ENCODE results near the gene TRIB2. TPM values are rescaled to one million over a fixed set of nuclear protein-coding genes. Genes with fewer than 3 reads are reported as not detected.

Gene TRIB2
- total and polyA plus RNA-seq, 9 of the 15 experiments (the other 6 are each of a cell fraction or from before 2014, with no cell fraction given): 9.0 to 39.0 (median 26.3) TPM

DNA sequence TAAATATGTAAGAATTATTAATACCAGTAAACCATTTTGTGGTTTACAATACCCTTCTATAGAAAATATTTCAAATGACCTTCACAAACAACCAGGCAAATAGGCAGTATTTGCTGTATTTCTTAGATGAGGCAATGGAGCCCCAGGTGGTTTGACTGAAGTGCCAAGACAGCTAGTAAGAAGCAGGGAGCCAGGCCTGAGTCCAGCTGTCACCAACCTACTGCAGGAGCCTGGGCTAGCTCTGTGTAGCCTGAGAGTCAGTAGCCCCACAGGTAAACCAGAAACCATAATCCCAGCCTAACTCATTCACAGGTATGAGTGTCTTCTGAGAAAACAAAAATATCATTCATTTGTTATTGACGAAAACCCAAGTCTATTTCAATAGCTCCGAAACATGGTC lies 45.6 kb downstream of the TRIB2 start (continued):
- TF ChIP-seq ESRRA (IDR thresholded peaks at IDR 0.05; ENCODE audit: borderline replicate concordance, low read depth) (no peak), TBP (optimal IDR thresholded peaks at IDR 0.05; ENCODE audit: low read depth, low read length) (no peak), YY1 (IDR thresholded peaks at IDR 0.05; ENCODE audit: borderline replicate concordance in 1 of 3, control insufficient read depth in 1 of 3, extremely low read depth in 1 of 3, insufficient read depth in 3 of 3, insufficient read length in 1 of 3, insufficient replicate concordance in 2 of 3, low read depth in 1 of 3, low read length in 2 of 3) (no peak)
- TF ChIP-seq, protein P1, sequence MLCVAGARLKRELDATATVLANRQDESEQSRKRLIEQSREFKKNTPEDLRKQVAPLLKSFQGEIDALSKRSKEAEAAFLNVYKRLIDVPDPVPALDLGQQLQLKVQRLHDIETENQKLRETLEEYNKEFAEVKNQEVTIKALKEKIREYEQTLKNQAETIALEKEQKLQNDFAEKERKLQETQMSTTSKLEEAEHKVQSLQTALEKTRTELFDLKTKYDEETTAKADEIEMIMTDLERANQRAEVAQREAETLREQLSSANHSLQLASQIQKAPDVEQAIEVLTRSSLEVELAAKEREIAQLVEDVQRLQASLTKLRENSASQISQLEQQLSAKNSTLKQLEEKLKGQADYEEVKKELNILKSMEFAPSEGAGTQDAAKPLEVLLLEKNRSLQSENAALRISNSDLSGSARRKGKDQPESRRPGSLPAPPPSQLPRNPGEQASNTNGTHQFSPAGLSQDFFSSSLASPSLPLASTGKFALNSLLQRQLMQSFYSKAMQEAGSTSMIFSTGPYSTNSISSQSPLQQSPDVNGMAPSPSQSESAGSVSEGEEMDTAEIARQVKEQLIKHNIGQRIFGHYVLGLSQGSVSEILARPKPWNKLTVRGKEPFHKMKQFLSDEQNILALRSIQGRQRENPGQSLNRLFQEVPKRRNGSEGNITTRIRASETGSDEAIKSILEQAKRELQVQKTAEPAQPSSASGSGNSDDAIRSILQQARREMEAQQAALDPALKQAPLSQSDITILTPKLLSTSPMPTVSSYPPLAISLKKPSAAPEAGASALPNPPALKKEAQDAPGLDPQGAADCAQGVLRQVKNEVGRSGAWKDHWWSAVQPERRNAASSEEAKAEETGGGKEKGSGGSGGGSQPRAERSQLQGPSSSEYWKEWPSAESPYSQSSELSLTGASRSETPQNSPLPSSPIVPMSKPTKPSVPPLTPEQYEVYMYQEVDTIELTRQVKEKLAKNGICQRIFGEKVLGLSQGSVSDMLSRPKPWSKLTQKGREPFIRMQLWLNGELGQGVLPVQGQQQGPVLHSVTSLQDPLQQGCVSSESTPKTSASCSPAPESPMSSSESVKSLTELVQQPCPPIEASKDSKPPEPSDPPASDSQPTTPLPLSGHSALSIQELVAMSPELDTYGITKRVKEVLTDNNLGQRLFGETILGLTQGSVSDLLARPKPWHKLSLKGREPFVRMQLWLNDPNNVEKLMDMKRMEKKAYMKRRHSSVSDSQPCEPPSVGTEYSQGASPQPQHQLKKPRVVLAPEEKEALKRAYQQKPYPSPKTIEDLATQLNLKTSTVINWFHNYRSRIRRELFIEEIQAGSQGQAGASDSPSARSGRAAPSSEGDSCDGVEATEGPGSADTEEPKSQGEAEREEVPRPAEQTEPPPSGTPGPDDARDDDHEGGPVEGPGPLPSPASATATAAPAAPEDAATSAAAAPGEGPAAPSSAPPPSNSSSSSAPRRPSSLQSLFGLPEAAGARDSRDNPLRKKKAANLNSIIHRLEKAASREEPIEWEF (CRISPR knock-in tag; IDR thresholded peaks at IDR 0.05): no peak

DNA sequence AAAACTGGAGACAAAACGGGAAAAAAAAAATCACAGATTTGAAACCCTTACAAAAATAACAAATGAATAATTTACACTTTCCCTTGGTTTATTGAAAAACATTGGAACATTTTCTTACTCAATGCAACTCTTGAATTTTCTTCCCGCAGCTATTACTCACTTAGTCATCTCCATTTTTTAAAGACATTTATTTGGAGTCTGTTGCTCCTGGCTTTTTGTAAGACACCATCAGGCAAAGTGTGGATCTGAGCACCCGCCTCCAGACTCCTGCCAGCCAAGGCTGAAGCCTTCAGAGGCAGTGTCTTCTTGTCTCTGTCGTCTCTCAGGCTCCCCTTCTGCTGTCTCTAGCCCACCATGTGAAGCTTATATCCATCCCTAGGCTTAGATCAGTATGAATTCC lies 46.2 kb downstream of the TRIB2 start:
- no peak for ATAC-seq
- WGBS (ENCODE audit: insufficient coverage, low coverage, missing lambda C conversion rate): 4% methylated on average over 4 of the region's 4 CpGs
- no peak overlapping the region for H3K9ac ChIP-seq (ENCODE audit: insufficient read depth in 1 of 2, low read depth in 2 of 2, low read length in 2 of 2)
- ChIA-PET POLR2A (no interaction called here), CTCF (ENCODE audit: low intra/inter-chr PET ratio) (no interaction called here)
- in situ Hi-C loops (cut with MboI): no loop called here
- H4K20me1 ChIP-seq (replicated peaks; ENCODE audit: control insufficient read depth, insufficient read depth, low read length): no peaks in the 10 kb centered on the region
- DNase-seq (ENCODE audit: extremely low read depth in 1 of 4, low spot score in 3 of 4): no peak
- H3K27ac ChIP-seq (ENCODE audit: extremely low read depth, low read depth, low read length): no peak overlapping the region
- no peak overlapping the region for H2AFZ ChIP-seq (ENCODE audit: low read depth, low read length)
- no peaks in the 10 kb centered on the region for H3K4me1 ChIP-seq (replicated peaks in 1 of 2; ENCODE audit: control insufficient read depth in 2 of 2, insufficient read depth in 2 of 2, low read length in 2 of 2)
- no peak overlapping the region for H3K4me2 ChIP-seq (ENCODE audit: insufficient read depth, low read length)
- BruUV-seq (replicated peaks): no TSS peak
- no peaks in the 10 kb centered on the region for H3K9me3 ChIP-seq (replicated peaks; ENCODE audit: control insufficient read depth, insufficient read depth, low read depth, low read length)
- FAIRE-seq: no peak
- H3K27me3 ChIP-seq (ENCODE audit: control insufficient read depth in 2 of 2, insufficient read depth in 2 of 2, low read length in 2 of 2): peaks cover 15 to 24% of the 10 kb centered on the region in 2 experiments; a peak in 4 of 5 replicates
- H3K79me2 ChIP-seq (ENCODE audit: control insufficient read depth, insufficient read depth, low read length): no peaks in the 10 kb centered on the region
- no peak overlapping the region for H3K4me3 ChIP-seq
- no peaks in the 10 kb centered on the region for H3K9me1 ChIP-seq (ENCODE audit: control insufficient read depth, insufficient read depth, low read length)
- TF ChIP-seq STAG1 (CRISPR knock-in tag; IDR thresholded peaks at IDR 0.05; ENCODE audit: borderline replicate concordance): no peak
- no peak for TF ChIP-seq RBM15 (IDR thresholded peaks at IDR 0.05; ENCODE audit: insufficient read depth, low read length)
- intact Hi-C loops (cut with micrococcal nuclease): no loop called here
- H3K36me3 ChIP-seq (ENCODE audit: control insufficient read depth, insufficient read depth, low read length): no peaks in the 10 kb centered on the region
